Motor neuron (in vitro differentiated cells): ENCODE data around the gene NRXN3. TPM values are rescaled to one million over a fixed set of nuclear protein-coding genes. Genes with fewer than 3 reads are reported as not detected.

ENCODE experiments used
- ATAC-seq, 8 experiments: fragments of 200-7000 bp; cut with Tn5 transposase; replicated peaks in 6 of 8; 2 replicates each; pipeline ENCODE4 v1.8.0; 2021; ENCODE audit warnings: mild to moderate bottlenecking in 8 of 8, moderate library complexity in 8 of 8
- H3K27ac ChIP-seq, 2 donors: fragments of 250-450 bp; sonication (Bioruptor Pico); 2 replicates each; pipeline ENCODE4 v1.9.0; 2021; ENCODE audit warnings: antibody characterized with exemption in 2 of 2, mild to moderate bottlenecking in 2 of 2, moderate library complexity in 1 of 2
- H3K4me1 ChIP-seq, 2 donors: fragments of 250-450 bp; sonication (Bioruptor Pico); replicated peaks in 1 of 2; 2 replicates each; pipeline ENCODE4 v1.6.1; 2021; ENCODE audit warnings: antibody characterized with exemption in 2 of 2, mild to moderate bottlenecking in 2 of 2, moderate library complexity in 1 of 2
- H3K4me3 ChIP-seq, 5 donors: fragments of 250-450 bp; sonication (Bioruptor Pico); 2 replicates each; pipeline ENCODE4 v1.9.0; 2021; ENCODE audit warnings: antibody characterized with exemption in 5 of 5, mild to moderate bottlenecking in 5 of 5, moderate library complexity in 4 of 5
- WGBS, 10 experiments: fragments of 450-650 bp; shearing (Covaris generic); methylation state at CpG; one replicate each; pipeline ENCODE4 v1.0.0; 2022; 5-methylcytosine and 5-hydroxymethylcytosine counted together
- in situ Hi-C, 9 experiments: fragments of 400-800 bp; cut with MboI; loops; one replicate each; pipeline ENCODE4 v1.15.0; 2021; ENCODE audit warnings: low sequenced_read_pairs in 9 of 9, low pct_unique_long_range_greater_than_20kb in 2 of 9; ENCODE audit not compliant: unreplicated experiment in 9 of 9
- total RNA-seq, 8 experiments: library from RNA; unstranded; fragments of 300-600 nt; gene quantifications; 2 replicates each; pipeline versions ENCODE4 v1.2.3 to v1.2.4, GENCODE V29; 2022

The NRXN3 gene
- total RNA-seq, 8 experiments from 2014 or later, result 1.1 to 16.5 (median 12.9) TPM

GRCh38 chr14:78764645-78765044, 594.5 kb downstream of the NRXN3 start:
- Histone ChIP-seq H3K4me3 (no peak overlapping the region), H3K27ac (no peak overlapping the region), H3K4me1 (no peaks in the 10 kb centered on the region)
- ATAC-seq, result peak in 2 of 8 experiments; percentile 41 to 51
- in situ Hi-C loops, result no loop called here
- 17 to 100% (median 80%) methylated on average over 1 to 4 of the region's 4 CpGs; no CpG with 5 or more reads in 1 of the 10 experiments for whole genome bisulfite sequencing, 10 experiments

DNA sequence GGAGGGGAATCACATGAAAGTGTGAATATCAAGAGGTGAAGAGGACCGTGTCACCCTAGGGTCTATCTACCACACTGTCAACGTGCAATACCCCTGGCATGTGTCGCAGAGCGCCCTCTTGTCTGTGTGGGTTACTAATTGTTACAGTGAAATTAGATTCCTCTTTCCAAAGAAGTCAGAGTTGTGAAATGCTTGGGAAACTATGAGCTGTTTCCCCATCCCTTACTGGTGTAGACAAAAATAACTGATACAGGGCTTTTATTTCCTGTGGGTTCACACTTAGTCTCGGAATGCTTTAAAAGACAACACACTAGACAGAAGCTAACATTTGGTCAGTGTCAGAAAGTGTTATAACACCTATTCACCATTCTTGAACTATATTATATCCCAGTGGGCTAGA, 597.3 kb downstream of the NRXN3 start:
- no peak overlapping the region for H3K4me3 ChIP-seq
- no peak overlapping the region for H3K27ac ChIP-seq
- in situ Hi-C loops, result no loop called here
- no peaks in the 10 kb centered on the region for H3K4me1 ChIP-seq
- no peak for ATAC-seq
- WGBS, 10 experiments, result 19 to 100% (median 95%) methylated on average over 1 to 5 of the region's 5 CpGs; no CpG with 5 or more reads in 3 of the 10 experiments

DNA sequence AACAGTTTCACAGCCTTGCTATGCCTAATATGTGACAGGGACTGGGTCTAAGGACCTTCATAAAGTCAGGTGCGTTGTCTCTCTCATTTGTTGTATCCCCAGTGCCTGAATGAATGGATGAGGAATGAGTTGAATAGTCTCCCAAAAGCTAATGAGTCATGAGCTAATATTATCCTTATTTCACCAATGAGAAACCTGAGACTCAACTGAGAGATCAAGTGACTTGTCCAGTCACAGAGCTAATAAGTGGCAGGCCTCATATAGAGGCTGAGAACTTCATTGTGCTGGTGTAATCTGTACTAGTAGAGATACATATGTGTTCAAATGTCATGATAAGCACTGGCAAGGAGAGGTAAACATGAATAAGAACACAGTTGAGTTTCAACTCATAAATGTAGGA, 612.4 kb downstream of the NRXN3 start:
- Histone ChIP-seq H3K4me1 (no peaks in the 10 kb centered on the region), H3K4me3 (no peak overlapping the region), H3K27ac (no peak overlapping the region)
- ATAC-seq, result peak in 1 of 8 experiments; percentile 58
- 0 to 100% (median 80%) methylated on average over 1 of the region's 1 CpG; no CpG with 5 or more reads in 5 of the 10 experiments for WGBS, 10 experiments
- in situ Hi-C loops, result no loop called here

DNA sequence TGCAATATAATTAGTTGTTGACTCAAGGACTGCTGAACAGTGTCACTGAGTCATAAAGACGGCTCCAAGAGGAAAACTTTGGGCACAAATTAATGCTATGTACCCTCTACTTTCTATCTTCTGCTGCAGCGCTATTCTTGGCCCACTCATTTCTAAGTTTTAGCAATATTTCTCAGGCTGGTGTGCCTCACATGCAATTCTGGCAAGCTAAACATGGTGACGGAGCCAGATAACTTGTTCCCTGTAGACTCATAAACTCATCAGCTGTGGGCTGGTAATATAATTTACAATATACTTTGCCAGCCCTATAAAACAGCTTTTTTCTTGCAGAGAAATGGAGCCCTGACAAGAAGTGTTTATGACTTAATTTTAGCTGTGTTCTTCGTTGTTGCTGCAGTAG, 615.1 kb downstream of the NRXN3 start:
- no peak overlapping the region for H3K27ac ChIP-seq
- 0 to 97% (median 74%) methylated on average over 1 to 4 of the region's 4 CpGs for WGBS, 10 experiments
- no peak overlapping the region for H3K4me3 ChIP-seq
- no peaks in the 10 kb centered on the region for H3K4me1 ChIP-seq
- in situ Hi-C loops, result no loop called here
- peak in 1 of 8 experiments; percentile 38 for ATAC-seq

- ATAC-seq, result no peak
- no peak overlapping the region for H3K4me3 ChIP-seq
- H3K27ac ChIP-seq, result no peak overlapping the region
- no peaks in the 10 kb centered on the region for H3K4me1 ChIP-seq
- WGBS, 10 experiments, result 0 to 95% (median 86%) methylated on average over 1 to 2 of the region's 2 CpGs
- in situ Hi-C loops, result no loop called here
Observed at GRCh38 chr14:78788467-78789360, 618.5 kb downstream of the NRXN3 start.

GRCh38 chr14:78790271-78790670, 620.1 kb downstream of the NRXN3 start:
- Histone ChIP-seq H3K4me3 (no peak overlapping the region), H3K4me1 (no peaks in the 10 kb centered on the region), H3K27ac (no peak overlapping the region)
- ATAC-seq, result peak in 3 of 8 experiments; percentile 72 to 97 (median 93)
- in situ Hi-C loops, result no loop called here
- 0 to 64% (median 18%) methylated on average over 1 to 2 of the region's 2 CpGs; no CpG with 5 or more reads in 2 of the 10 experiments for WGBS, 10 experiments

DNA sequence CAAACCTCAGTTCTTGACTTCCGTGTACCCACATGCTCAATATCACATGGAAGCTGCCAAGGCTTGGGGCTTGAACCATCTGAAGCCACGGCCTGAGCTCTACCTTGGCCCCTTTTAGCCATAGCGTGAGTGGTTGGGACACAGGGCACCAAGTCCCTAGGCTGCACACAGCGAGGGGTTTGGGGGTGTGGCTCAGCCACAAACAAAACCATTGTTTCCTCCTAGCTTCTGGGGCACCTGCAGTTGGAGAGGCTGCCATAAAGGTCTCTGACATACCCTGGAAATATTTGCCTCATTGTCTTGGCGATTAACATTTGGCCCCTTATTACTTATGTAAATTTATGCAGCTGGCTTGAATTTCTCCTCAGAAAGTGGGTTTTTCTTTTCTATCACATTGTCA, 628.6 kb downstream of the NRXN3 start:
- Histone ChIP-seq H3K27ac (no peak overlapping the region), H3K4me1 (no peaks in the 10 kb centered on the region), H3K4me3 (no peak overlapping the region)
- no peak for ATAC-seq
- in situ Hi-C loops, result no loop called here
- WGBS, 10 experiments, result 20 to 100% (median 83%) methylated on average over 1 to 4 of the region's 5 CpGs; no CpG with 5 or more reads in 5 of the 10 experiments

- Histone ChIP-seq H3K27ac (no peak overlapping the region), H3K4me3 (no peak overlapping the region), H3K4me1 (no peaks in the 10 kb centered on the region)
- 0 to 100% (median 73%) methylated on average over 1 to 3 of the region's 3 CpGs; no CpG with 5 or more reads in 2 of the 10 experiments for WGBS, 10 experiments
- in situ Hi-C loops, result no loop called here
- ATAC-seq, result peak in 4 of 8 experiments; percentile 36 to 86 (median 68)
Observed at GRCh38 chr14:78805570-78805969, 635.4 kb downstream of the NRXN3 start.

DNA sequence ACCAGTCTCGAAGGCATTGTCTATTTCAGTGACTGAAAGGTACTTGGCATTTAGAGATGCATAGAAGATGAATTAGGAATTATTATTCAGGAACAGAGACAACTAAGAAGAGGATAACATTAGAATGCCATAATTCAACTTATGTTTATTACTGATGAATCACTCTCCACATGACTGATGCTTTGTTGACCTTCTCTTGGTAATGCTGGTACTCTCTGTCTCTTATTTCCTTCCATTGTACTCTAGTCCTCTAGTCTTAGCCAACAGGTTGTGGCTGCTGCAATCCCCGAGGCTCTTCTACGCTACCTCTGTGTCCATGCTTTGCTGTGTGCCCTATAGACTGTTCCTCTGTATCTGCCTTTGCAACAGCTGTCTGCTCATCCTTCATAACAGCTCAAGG, 652.9 kb downstream of the NRXN3 start:
- in situ Hi-C loops, result no loop called here
- WGBS, 10 experiments, result 0 to 100% (median 90%) methylated on average over 1 to 3 of the region's 3 CpGs; no CpG with 5 or more reads in 1 of the 10 experiments
- Histone ChIP-seq H3K27ac (no peak overlapping the region), H3K4me3 (no peak overlapping the region), H3K4me1 (no peaks in the 10 kb centered on the region)
- peak in 5 of 8 experiments; percentile 25 to 85 (median 71) for ATAC-seq

- in situ Hi-C loops, result no loop called here
- Histone ChIP-seq H3K4me3 (no peak overlapping the region), H3K4me1 (no peaks in the 10 kb centered on the region), H3K27ac (no peak overlapping the region)
- peak in 4 of 8 experiments; percentile 14 to 93 (median 70) for ATAC-seq
- WGBS, 10 experiments, result 0 to 100% (median 63%) methylated on average over 1 to 2 of the region's 2 CpGs; no CpG with 5 or more reads in 2 of the 10 experiments
Observed at GRCh38 chr14:78823516-78823915, 653.3 kb downstream of the NRXN3 start.

DNA sequence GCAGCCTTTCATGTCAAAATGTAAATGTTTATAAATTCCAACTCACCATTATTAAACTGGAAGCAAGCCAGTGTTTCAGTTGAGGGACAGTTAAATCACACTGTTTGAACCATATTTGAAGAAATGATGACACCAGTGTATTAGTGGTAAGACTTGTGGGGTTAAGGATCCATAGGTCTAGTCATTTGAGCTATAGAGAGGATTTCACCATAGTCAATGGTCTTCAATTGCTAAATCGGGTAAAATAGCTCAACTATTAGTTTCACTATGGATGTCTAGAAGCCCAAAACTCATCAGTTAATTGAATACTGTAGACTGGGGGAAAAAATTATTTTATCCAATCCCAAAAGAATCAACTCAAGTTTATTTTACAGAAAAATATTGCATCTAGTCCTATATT, 659.1 kb downstream of the NRXN3 start:
- no peak overlapping the region for H3K27ac ChIP-seq
- 0 to 100% (median 84%) methylated on average over 1 of the region's 1 CpG; no CpG with 5 or more reads in 4 of the 10 experiments for WGBS, 10 experiments
- H3K4me1 ChIP-seq, result peaks cover 2 to 3% of the 10 kb centered on the region in 2 donors
- H3K4me3 ChIP-seq, result no peak overlapping the region
- ATAC-seq, result no peak
- in situ Hi-C loops, result loop anchor here in 1 of 9 experiments (25.0 kb wide), 1 partner anchor 217 kb away; no protein-coding TSS in a partner anchor

GRCh38 chr14:78834766-78835451, 664.7 kb downstream of the NRXN3 start:
- Histone ChIP-seq H3K4me1 (peaks cover 12 to 25% of the 10 kb centered on the region in 2 donors), H3K4me3 (peak overlapping the region in 4 of 5 donors; percentile 0 to 10 (median 8)), H3K27ac (peak overlapping the region in 1 of 2 donors; percentile 45)
- in situ Hi-C loops, result loop anchor here in 1 of 9 experiments (25.0 kb wide), 1 partner anchor 223 kb away; no protein-coding TSS in a partner anchor
- WGBS, 10 experiments, result 0 to 94% (median 49%) methylated on average over 1 to 12 of the region's 12 CpGs
- ATAC-seq, result peak in 5 of 8 experiments; percentile 90 to 96 (median 93)

DNA sequence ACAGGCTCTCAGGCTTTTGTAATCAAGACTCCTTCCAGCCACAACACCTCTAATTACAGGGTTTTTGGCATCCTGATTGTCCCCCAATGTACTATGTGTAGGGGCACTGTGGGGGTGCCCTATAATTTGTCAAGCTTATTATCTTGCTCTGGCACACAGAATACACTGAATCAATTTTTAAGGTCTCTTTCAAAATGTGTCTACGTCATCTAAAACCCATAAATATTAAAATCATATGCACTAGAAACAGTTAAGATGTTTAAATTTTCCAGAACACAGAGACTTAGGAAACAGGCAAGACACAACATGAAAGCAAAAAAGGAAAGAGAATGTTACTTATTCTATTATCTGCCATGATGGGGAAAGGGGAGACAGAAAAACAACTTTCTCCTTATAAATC, 665.7 kb downstream of the NRXN3 start:
- no peak overlapping the region for H3K27ac ChIP-seq
- in situ Hi-C loops, result loop anchor here in 1 of 9 experiments (25.0 kb wide), 1 partner anchor 224 kb away; no protein-coding TSS in a partner anchor
- whole genome bisulfite sequencing, 10 experiments, result 0 to 100% (median 83%) methylated on average over 1 of the region's 1 CpG; no CpG with 5 or more reads in 3 of the 10 experiments
- ATAC-seq, result no peak
- H3K4me1 ChIP-seq, result peaks cover 12 to 25% of the 10 kb centered on the region in 2 donors
- no peak overlapping the region for H3K4me3 ChIP-seq
